Caco-2 (cell line): ENCODE measurements around the gene TMEM223. TPM values are rescaled to one million over a fixed set of nuclear protein-coding genes. Genes with fewer than 3 reads are reported as not detected.
A peak's percentile ranks its signal among the peaks of the same experiment; 100 is the strongest.

Experiments used
- BruUV-seq: library from RNA; stranded (reverse); fragments of 400-500 nt; replicated peaks from 2 replicates; lab custom pipeline; 2021; lab: Mats Ljungman, UMichigan
- CTCF ChIA-PET: fragments of 300-600 bp; sonication (Branson Sonifier 250); formaldehyde crosslinking; loops from one replicate; lab custom pipeline; 2022; ENCODE audit warnings: antibody characterized with exemption; lab: Charles Lee
- POLR2A ChIA-PET: fragments of 300-600 bp; sonication (Branson Sonifier 250); formaldehyde crosslinking; loops from one replicate; lab custom pipeline; 2022; ENCODE audit warnings: antibody characterized with exemption; lab: Charles Lee
- DNase-seq, 2 experiments: peaks; one replicate each; pipeline versions ENCODE4 v3.0.0 to v3.0.0-alpha.2; 2020 to 2022
- H3K27me3 ChIP-seq: replicated peaks from 2 replicates; pipeline ENCODE4 v1.6.0; 2011; ENCODE audit warnings: low read length; ENCODE audit not compliant: control insufficient read depth, insufficient read depth
- H3K36me3 ChIP-seq: 2 replicates; pipeline ENCODE4 v1.5.1; 2011; ENCODE audit warnings: low read length; ENCODE audit not compliant: control insufficient read depth, insufficient read depth
- H3K4me1 ChIP-seq: fragments of 250-450 bp; sonication (Bioruptor Pico); 2 replicates; pipeline ENCODE4 v1.5.1; 2020; ENCODE audit warnings: mild to moderate bottlenecking
- H3K4me3 ChIP-seq: 2 replicates; pipeline ENCODE4 v1.5.1; 2011; ENCODE audit warnings: low read depth, mild to moderate bottlenecking, control low read depth, low read length
- H3K9me3 ChIP-seq: fragments of 250-450 bp; sonication (Bioruptor Pico); 2 replicates; pipeline ENCODE4 v1.5.1; 2020; ENCODE audit warnings: mild to moderate bottlenecking, moderate library complexity
- H3K27ac Mint-ChIP-seq: one replicate; pipeline ENCODE4 v1.8.0; 2022; ENCODE audit warnings: mixed read lengths; ENCODE audit not compliant: unreplicated experiment
- H3K27me3 Mint-ChIP-seq: one replicate; pipeline ENCODE4 v1.8.0; 2022; ENCODE audit warnings: mixed read lengths; ENCODE audit not compliant: insufficient read depth, unreplicated experiment
- H3K36me3 Mint-ChIP-seq: one replicate; pipeline ENCODE4 v1.8.0; 2022; ENCODE audit warnings: mild to moderate bottlenecking, mixed read lengths; ENCODE audit not compliant: insufficient read depth, unreplicated experiment
- H3K4me1 Mint-ChIP-seq: one replicate; pipeline ENCODE4 v1.8.0; 2022; ENCODE audit warnings: low read depth, mixed read lengths; ENCODE audit not compliant: unreplicated experiment
- H3K4me3 Mint-ChIP-seq: one replicate; pipeline ENCODE4 v1.8.0; 2022; ENCODE audit warnings: mild to moderate bottlenecking, moderate library complexity, mixed read lengths; ENCODE audit not compliant: unreplicated experiment
- H3K9me3 Mint-ChIP-seq: one replicate; pipeline ENCODE4 v1.8.0; 2022; ENCODE audit warnings: mixed read lengths; ENCODE audit not compliant: unreplicated experiment
- intact Hi-C: fragments of 100-400 bp; cut with micrococcal nuclease; formaldehyde crosslinking; loops from one replicate; pipeline ENCODE4 v1.10.0; 2022; ENCODE audit not compliant: unreplicated experiment
- total RNA-seq: library from RNA; stranded (reverse); gene quantifications from 2 replicates; pipeline ENCODE4 v1.2.3, GENCODE V29; 2022
- TF ChIP-seq, protein P1 (sequence below), 2 experiments: fragments of 200-600 bp in 1 of 2; IDR thresholded peaks; 1 replicate in 1 of 2; 2 replicates in 1 of 2; pipeline versions ENCODE4 v1.5.1 to v1.8.0; 2011 to 2022; ENCODE audit warnings: antibody characterized with exemption in 1 of 2, control low read depth in 1 of 2, inconsistent platforms in 1 of 2, low read depth in 1 of 2, low read length in 1 of 2, mild to moderate bottlenecking in 1 of 2, moderate library complexity in 1 of 2; ENCODE audit not compliant: insufficient read depth in 1 of 2, severe bottlenecking in 1 of 2, unreplicated experiment in 1 of 2

TMEM223 gene
- total RNA-seq, 1 experiment from 2014 or later, result 22.7 TPM

DNA sequence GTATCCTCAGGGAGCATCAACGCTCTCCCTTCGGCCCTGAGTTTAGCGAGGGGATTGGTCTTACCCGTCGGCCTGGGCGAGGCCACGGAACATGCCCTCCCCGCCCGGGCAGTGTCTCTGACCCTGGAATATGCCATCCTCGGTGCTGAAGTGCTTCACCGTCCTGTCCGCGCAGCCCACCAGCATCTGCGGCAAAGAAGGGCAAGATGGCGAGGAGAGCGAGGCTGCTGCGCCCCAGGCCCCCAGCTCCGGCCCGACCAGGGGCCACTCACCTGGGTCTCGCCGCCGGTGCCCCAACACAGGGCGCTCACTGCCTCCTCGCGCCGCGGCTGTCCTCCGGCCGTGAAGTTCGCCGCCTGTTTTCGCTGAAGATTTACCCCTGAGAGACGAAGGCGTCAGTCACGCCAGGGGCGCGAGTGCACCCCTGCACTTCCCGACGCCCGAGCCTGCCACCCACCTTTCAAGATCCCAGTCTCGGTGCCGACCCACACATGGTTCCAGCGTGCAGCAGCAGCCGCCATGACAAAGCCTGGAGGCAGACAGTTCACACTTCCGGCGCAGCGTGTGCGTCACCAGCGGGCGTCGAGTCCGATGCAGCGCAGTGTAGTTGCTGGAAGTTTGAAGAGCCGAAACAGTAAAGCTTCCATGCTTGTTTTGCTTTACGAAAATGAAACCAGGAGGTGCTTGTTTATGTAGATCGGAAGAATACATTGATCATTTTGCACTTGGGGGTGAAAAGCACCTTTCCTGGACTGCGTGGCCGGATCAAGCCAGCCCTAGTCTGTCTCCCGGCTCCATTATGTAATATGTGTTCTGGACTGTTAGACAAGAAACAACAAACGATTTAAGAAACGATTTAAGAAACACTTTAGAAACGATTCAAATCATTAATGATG lies 47.5 kb upstream of the TMEM223 start, which contains the start of gene WDR74:
WDR74 (minus strand) TSS at position 541 of the 896 bp plus-strand sequence; CDS start at position 521, 20 bp downstream.
- CTCF ChIA-PET, result interaction anchor here (0.7 kb wide), 1 partner anchor 12 kb away, joined by 4 read pairs; no protein-coding TSS in a partner anchor
- peak within 1 kb of the TSS; percentile 99 for H3K4me3 ChIP-seq
- TF ChIP-seq, protein P1, sequence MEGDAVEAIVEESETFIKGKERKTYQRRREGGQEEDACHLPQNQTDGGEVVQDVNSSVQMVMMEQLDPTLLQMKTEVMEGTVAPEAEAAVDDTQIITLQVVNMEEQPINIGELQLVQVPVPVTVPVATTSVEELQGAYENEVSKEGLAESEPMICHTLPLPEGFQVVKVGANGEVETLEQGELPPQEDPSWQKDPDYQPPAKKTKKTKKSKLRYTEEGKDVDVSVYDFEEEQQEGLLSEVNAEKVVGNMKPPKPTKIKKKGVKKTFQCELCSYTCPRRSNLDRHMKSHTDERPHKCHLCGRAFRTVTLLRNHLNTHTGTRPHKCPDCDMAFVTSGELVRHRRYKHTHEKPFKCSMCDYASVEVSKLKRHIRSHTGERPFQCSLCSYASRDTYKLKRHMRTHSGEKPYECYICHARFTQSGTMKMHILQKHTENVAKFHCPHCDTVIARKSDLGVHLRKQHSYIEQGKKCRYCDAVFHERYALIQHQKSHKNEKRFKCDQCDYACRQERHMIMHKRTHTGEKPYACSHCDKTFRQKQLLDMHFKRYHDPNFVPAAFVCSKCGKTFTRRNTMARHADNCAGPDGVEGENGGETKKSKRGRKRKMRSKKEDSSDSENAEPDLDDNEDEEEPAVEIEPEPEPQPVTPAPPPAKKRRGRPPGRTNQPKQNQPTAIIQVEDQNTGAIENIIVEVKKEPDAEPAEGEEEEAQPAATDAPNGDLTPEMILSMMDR (IDR thresholded peaks at IDR 0.05; ENCODE audit: insufficient read depth in 1 of 2, low read depth in 1 of 2, low read length in 1 of 2, severe bottlenecking in 1 of 2, unreplicated experiment in 1 of 2), result no peak
- H3K27me3 ChIP-seq, result no peaks in the 10 kb centered on the region
- POLR2A ChIA-PET, result interaction anchor here (0.6 to 2.9 kb wide), 8 partner anchors 7 to 88 kb away, joined by 3 to 68 read pairs (median 6); partner anchors contain the start of genes STX5, TAF6L, TEX54 and ZBTB3
- peaks cover 47% of the 10 kb centered on the region for H3K36me3 Mint-ChIP-seq
- intact Hi-C loops, result no loop called here
- peaks cover 10% of the 10 kb centered on the region; the same call in 1 of the 2 replicates for H3K36me3 ChIP-seq
- no peaks in the 10 kb centered on the region for H3K9me3 ChIP-seq
- no peak within 1 kb of the TSS for H3K27ac Mint-ChIP-seq
- BruUV-seq, result TSS peak; percentile 0
- H3K4me1 Mint-ChIP-seq, result peaks cover 25% of the 10 kb centered on the region
- H3K4me1 ChIP-seq, result no peaks in the 10 kb centered on the region
- no peak within 1 kb of the TSS for H3K4me3 Mint-ChIP-seq
- DNase-seq, result peak; percentile 89 to 91
- peaks cover 2% of the 10 kb centered on the region for H3K27me3 Mint-ChIP-seq
- no peaks in the 10 kb centered on the region for H3K9me3 Mint-ChIP-seq

DNA sequence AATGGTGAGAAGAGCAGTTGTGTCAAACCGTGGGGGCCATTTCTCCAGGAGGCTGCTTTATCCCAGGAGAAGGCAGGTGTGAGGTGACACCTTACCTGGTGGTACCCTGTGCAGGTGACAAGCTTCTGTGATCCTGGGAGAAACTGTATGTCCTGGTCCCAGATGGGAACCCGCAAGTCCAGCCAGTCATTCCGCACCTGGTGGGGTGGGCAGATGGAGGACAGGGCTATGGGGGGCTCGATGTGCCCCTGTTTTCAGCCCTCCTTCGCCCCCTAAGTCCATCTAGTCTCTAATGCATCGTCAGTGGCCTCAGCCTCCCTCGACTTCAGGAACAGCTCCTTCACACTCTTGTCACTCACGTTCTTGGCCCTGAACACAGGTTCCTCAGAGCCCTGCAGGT lies 43.5 kb upstream of the TMEM223 start:
- peaks cover 10% of the 10 kb centered on the region; the same call in 1 of the 2 replicates for H3K36me3 ChIP-seq
- no peaks in the 10 kb centered on the region for H3K4me1 ChIP-seq
- intact Hi-C loops, result no loop called here
- H3K4me3 ChIP-seq, result no peak overlapping the region
- TF ChIP-seq, protein P1 (IDR thresholded peaks at IDR 0.05; ENCODE audit: insufficient read depth in 1 of 2, low read depth in 1 of 2, low read length in 1 of 2, severe bottlenecking in 1 of 2, unreplicated experiment in 1 of 2), result no peak
- POLR2A ChIA-PET, result no interaction called here
- BruUV-seq, result no TSS peak
- DNase-seq, result no peak
- Mint-ChIP-seq H3K4me1 (peaks cover 20% of the 10 kb centered on the region), H3K4me3 (no peak overlapping the region), H3K36me3 (peaks cover 70% of the 10 kb centered on the region), H3K27me3 (peaks cover 2% of the 10 kb centered on the region), H3K9me3 (no peaks in the 10 kb centered on the region), H3K27ac (no peak overlapping the region)
- no peaks in the 10 kb centered on the region for H3K9me3 ChIP-seq
- CTCF ChIA-PET, result no interaction called here
- no peaks in the 10 kb centered on the region for H3K27me3 ChIP-seq
